Measurements from ENCODE around the gene LY6G6D. TPM values are rescaled to one million over a fixed set of nuclear protein-coding genes. Genes with fewer than 3 reads are reported as not detected.

Gene LY6G6D
- total RNA-seq, 4 donors from 2014 or later = not detected

GRCh38 chr6:31702819-31703716 lies 12.1 kb upstream of the LY6G6D start, which contains the start of gene ABHD16A:
ABHD16A (minus strand) TSS chr6:31703324; CDS start chr6:31703281, 43 bp downstream.
- H3K27ac ChIP-seq = peak within 1 kb of the TSS; percentile 98 to 100 (median 99)
- TF ChIP-seq POLR2AphosphoS5 (IDR thresholded peaks at IDR 0.05) (peak; percentile 98 to 99 (median 98)), POLR2A (IDR thresholded peaks at IDR 0.05) (peak; percentile 98), EP300 (IDR thresholded peaks at IDR 0.05; ENCODE audit: low read depth) (no peak), CTCF (IDR thresholded peaks at IDR 0.05) (peak in 2 of 5 experiments; percentile 29 to 41)
- H3K4me3 ChIP-seq = peak within 1 kb of the TSS; percentile 66 to 99 (median 91)
- 0 to 1% methylated on average over 4 to 36 of the region's 54 CpGs for WGBS, 2 donors (ENCODE audit: low coverage in 1 of 2)
- H3K27me3 ChIP-seq = no peaks in the 10 kb centered on the region
- peak; percentile 99 for DNase-seq
- intact Hi-C loops (cut with DNase I; ENCODE audit: low total_unique reads) (no loop called here), in situ Hi-C loops (cut with MboI; ENCODE audit: low pct_ligation_motif_present in 1 of 4, low pct_unique_long_range_greater_than_20kb in 1 of 4, low sequenced_read_pairs in 3 of 4) (no loop called here)
- H3K9me3 ChIP-seq = no peaks in the 10 kb centered on the region
- H3K4me1 ChIP-seq = peaks cover 17 to 27% (median 21%) of the 10 kb centered on the region in 4 donors
- peaks cover 0 to 5% (median 0%) of the 10 kb centered on the region in 4 donors for H3K36me3 ChIP-seq

GRCh38 chr6:31705931-31706330 lies 9.2 kb upstream of the LY6G6D start:
- H3K27ac ChIP-seq = no peak overlapping the region
- peaks cover 14 to 26% (median 19%) of the 10 kb centered on the region in 4 donors for H3K4me1 ChIP-seq
- TF ChIP-seq POLR2A (IDR thresholded peaks at IDR 0.05) = no peak
- TF ChIP-seq POLR2AphosphoS5 (IDR thresholded peaks at IDR 0.05) = no peak
- no peak for TF ChIP-seq EP300 (IDR thresholded peaks at IDR 0.05; ENCODE audit: low read depth)
- TF ChIP-seq CTCF (IDR thresholded peaks at IDR 0.05) = no peak
- no peaks in the 10 kb centered on the region for H3K9me3 ChIP-seq
- no peak for DNase-seq
- no peak overlapping the region for H3K4me3 ChIP-seq
- no peaks in the 10 kb centered on the region for H3K27me3 ChIP-seq
- no peaks in the 10 kb centered on the region for H3K36me3 ChIP-seq
- in situ Hi-C loops (cut with MboI; ENCODE audit: low pct_ligation_motif_present in 1 of 4, low pct_unique_long_range_greater_than_20kb in 1 of 4, low sequenced_read_pairs in 3 of 4) = no loop called here
- WGBS, 2 donors (ENCODE audit: low coverage in 1 of 2) = 90 to 91% methylated on average over 5 to 6 of the region's 6 CpGs
- intact Hi-C loops (cut with DNase I; ENCODE audit: low total_unique reads) = no loop called here

- Histone ChIP-seq H3K9me3 (no peaks in the 10 kb centered on the region), H3K4me1 (peaks cover 7 to 22% (median 17%) of the 10 kb centered on the region in 4 donors), H3K36me3 (no peaks in the 10 kb centered on the region), H3K27me3 (no peaks in the 10 kb centered on the region), H3K27ac (no peak within 1 kb of the TSS), H3K4me3 (no peak within 1 kb of the TSS)
- DNase-seq = no peak
- TF ChIP-seq EP300 (IDR thresholded peaks at IDR 0.05; ENCODE audit: low read depth) = no peak
- TF ChIP-seq POLR2AphosphoS5 (IDR thresholded peaks at IDR 0.05) = no peak
- no peak for TF ChIP-seq CTCF (IDR thresholded peaks at IDR 0.05)
- TF ChIP-seq POLR2A (IDR thresholded peaks at IDR 0.05) = no peak
- WGBS, 2 donors (ENCODE audit: low coverage in 1 of 2) = 70 to 100% methylated on average over 1 to 3 of the region's 3 CpGs
- in situ Hi-C loops (cut with MboI; ENCODE audit: low pct_ligation_motif_present in 1 of 4, low pct_unique_long_range_greater_than_20kb in 1 of 4, low sequenced_read_pairs in 3 of 4) (no loop called here), intact Hi-C loops (cut with DNase I; ENCODE audit: low total_unique reads) (no loop called here)
Observed at GRCh38 chr6:31706599-31706998, 8.5 kb upstream of the LY6G6D start, which contains the start of gene LY6G6F. LY6G6F (plus strand) TSS chr6:31706866; CDS start chr6:31706907, 41 bp downstream.

- DNase-seq = no peak
- Histone ChIP-seq H3K36me3 (no peaks in the 10 kb centered on the region), H3K4me3 (no peak overlapping the region), H3K9me3 (no peaks in the 10 kb centered on the region), H3K27me3 (no peaks in the 10 kb centered on the region), H3K4me1 (peaks cover 0 to 15% (median 9%) of the 10 kb centered on the region in 4 donors), H3K27ac (no peak overlapping the region)
- TF ChIP-seq POLR2A (IDR thresholded peaks at IDR 0.05) (no peak), POLR2AphosphoS5 (IDR thresholded peaks at IDR 0.05) (no peak), CTCF (IDR thresholded peaks at IDR 0.05) (no peak), EP300 (IDR thresholded peaks at IDR 0.05; ENCODE audit: low read depth) (no peak)
- in situ Hi-C loops (cut with MboI; ENCODE audit: low pct_ligation_motif_present in 1 of 4, low pct_unique_long_range_greater_than_20kb in 1 of 4, low sequenced_read_pairs in 3 of 4) = no loop called here
- WGBS, 2 donors (ENCODE audit: low coverage in 1 of 2) = 86 to 100% methylated on average over 3 to 10 of the region's 10 CpGs
- intact Hi-C loops (cut with DNase I; ENCODE audit: low total_unique reads) = no loop called here
Observed at GRCh38 chr6:31707701-31708100, 7.4 kb upstream of the LY6G6D start.

Data from transverse colon (tissue), 4 donors.